ENCODE measurements around the gene CDKN1B. TPM values are rescaled to one million over a fixed set of nuclear protein-coding genes. Genes with fewer than 3 reads are reported as not detected.

The CDKN1B gene
- total RNA-seq, 1 donor from 2014 or later = 107 TPM

Small RNAs within 50 kb of the gene (small RNA-seq; reads per million reads assigned to genes)
- gene MIR613 (ENCODE audit: low replicate concordance) = not detected

Other genes starting within 250 kb of the CDKN1B start
- gene DUSP16, start 154.5 kb upstream of the CDKN1B start, total RNA-seq = 10.6 TPM
- 24.3 TPM for gene CREBL2, start 105.5 kb upstream of the CDKN1B start, total RNA-seq
- 17.0 TPM for gene GPR19, start 21.2 kb upstream of the CDKN1B start, total RNA-seq
- gene APOLD1, start 68.3 kb downstream of the CDKN1B start, total RNA-seq = 31.2 TPM
- gene DDX47, start 96.0 kb downstream of the CDKN1B start, total RNA-seq = 44.3 TPM
- gene GPRC5A, start 174.2 kb downstream of the CDKN1B start, total RNA-seq = 0.25 TPM
- not detected for gene GPRC5D, start 234.8 kb downstream of the CDKN1B start, total RNA-seq